Vagina (tissue), 2 donors: ENCODE measurements around the gene PAX7. TPM values are rescaled to one million over a fixed set of nuclear protein-coding genes. Genes with fewer than 3 reads are reported as not detected.

ENCODE experiments used
- DNase-seq, 2 donors: peaks; one replicate each; pipeline ENCODE4 v3.0.0-alpha.2; 2017; ENCODE audit errors: extremely low spot score in 2 of 2
- H3K27ac ChIP-seq: fragments of 200-600 bp; sonication (generic); one replicate; pipeline ENCODE4 v1.5.1; 2019
- H3K27me3 ChIP-seq: fragments of 200-600 bp; sonication (generic); one replicate; pipeline ENCODE4 v1.5.1; 2019
- H3K36me3 ChIP-seq, 2 donors: fragments of 200-600 bp; sonication (generic); one replicate each; pipeline ENCODE4 v1.5.1; 2017 to 2019
- H3K4me1 ChIP-seq: fragments of 200-600 bp; sonication (generic); one replicate; pipeline ENCODE4 v1.5.1; 2019
- H3K4me3 ChIP-seq, 2 donors: fragments of 200-600 bp; sonication (generic); 1 replicate in 1 of 2; 2 replicates in 1 of 2; pipeline ENCODE4 v1.5.1; 2016 to 2019
- H3K9me3 ChIP-seq: fragments of 200-600 bp; sonication (generic); one replicate; pipeline ENCODE4 v1.5.1; 2019
- CTCF ChIP-seq, 3 experiments: fragments of 450-650 bp in 2 of 3; fragments of 200-600 bp in 1 of 3; sonication (generic) in 1 of 3; IDR thresholded peaks; one replicate each; pipeline ENCODE4 v1.5.1; 2017 to 2019; ENCODE audit warnings: antibody characterized with exemption in 3 of 3, mild to moderate bottlenecking in 2 of 3, moderate library complexity in 2 of 3
- POLR2A ChIP-seq, 2 donors: fragments of 450-650 bp; IDR thresholded peaks; one replicate each; pipeline ENCODE4 v1.6.1; 2017; ENCODE audit warnings: antibody characterized with exemption in 2 of 2, mild to moderate bottlenecking in 2 of 2, moderate library complexity in 2 of 2
- POLR2AphosphoS5 ChIP-seq, 2 donors: sonication (generic); formaldehyde crosslinking; IDR thresholded peaks; one replicate each; pipeline ENCODE4 v1.9.0; 2017; ENCODE audit warnings: antibody characterized with exemption in 2 of 2, mild to moderate bottlenecking in 2 of 2, low read depth in 1 of 2; ENCODE audit not compliant: insufficient read depth in 1 of 2
- intact Hi-C: fragments of 100-400 bp; cut with DNase I; formaldehyde crosslinking; loops from one replicate; pipeline ENCODE4 v1.15.1; 2023
- total RNA-seq: library from RNA; depleted of rRNA; stranded (reverse); fragments of >200 nt; gene quantifications from one replicate; pipeline ENCODE4 v1.2.3, GENCODE V29; 2016

Gene PAX7
- total RNA-seq, 1 donor from 2014 or later = not detected

GRCh38 chr1:18611311-18611710 is 19.3 kb upstream of the PAX7 start:
- Histone ChIP-seq H3K9me3 (no peaks in the 10 kb centered on the region), H3K4me3 (no peak overlapping the region), H3K27ac (no peak overlapping the region), H3K27me3 (no peaks in the 10 kb centered on the region), H3K4me1 (no peaks in the 10 kb centered on the region), H3K36me3 (no peaks in the 10 kb centered on the region)
- intact Hi-C loops = no loop called here
- DNase-seq = no peak
- TF ChIP-seq CTCF (IDR thresholded peaks at IDR 0.05) (no peak), POLR2A (IDR thresholded peaks at IDR 0.05) (no peak), POLR2AphosphoS5 (IDR thresholded peaks at IDR 0.05; ENCODE audit: insufficient read depth in 1 of 2, low read depth in 1 of 2) (no peak)

- H3K4me3 ChIP-seq = no peak overlapping the region
- intact Hi-C loops = no loop called here
- H3K27ac ChIP-seq = no peak overlapping the region
- no peaks in the 10 kb centered on the region for H3K9me3 ChIP-seq
- no peaks in the 10 kb centered on the region for H3K4me1 ChIP-seq
- DNase-seq = no peak
- H3K36me3 ChIP-seq = no peaks in the 10 kb centered on the region
- H3K27me3 ChIP-seq = no peaks in the 10 kb centered on the region
- no peak for TF ChIP-seq POLR2A (IDR thresholded peaks at IDR 0.05)
- no peak for TF ChIP-seq CTCF (IDR thresholded peaks at IDR 0.05)
- no peak for TF ChIP-seq POLR2AphosphoS5 (IDR thresholded peaks at IDR 0.05; ENCODE audit: insufficient read depth in 1 of 2, low read depth in 1 of 2)
These were observed 18.6 kb upstream of the PAX7 start for GRCh38 chr1:18612073-18612472.

DNA sequence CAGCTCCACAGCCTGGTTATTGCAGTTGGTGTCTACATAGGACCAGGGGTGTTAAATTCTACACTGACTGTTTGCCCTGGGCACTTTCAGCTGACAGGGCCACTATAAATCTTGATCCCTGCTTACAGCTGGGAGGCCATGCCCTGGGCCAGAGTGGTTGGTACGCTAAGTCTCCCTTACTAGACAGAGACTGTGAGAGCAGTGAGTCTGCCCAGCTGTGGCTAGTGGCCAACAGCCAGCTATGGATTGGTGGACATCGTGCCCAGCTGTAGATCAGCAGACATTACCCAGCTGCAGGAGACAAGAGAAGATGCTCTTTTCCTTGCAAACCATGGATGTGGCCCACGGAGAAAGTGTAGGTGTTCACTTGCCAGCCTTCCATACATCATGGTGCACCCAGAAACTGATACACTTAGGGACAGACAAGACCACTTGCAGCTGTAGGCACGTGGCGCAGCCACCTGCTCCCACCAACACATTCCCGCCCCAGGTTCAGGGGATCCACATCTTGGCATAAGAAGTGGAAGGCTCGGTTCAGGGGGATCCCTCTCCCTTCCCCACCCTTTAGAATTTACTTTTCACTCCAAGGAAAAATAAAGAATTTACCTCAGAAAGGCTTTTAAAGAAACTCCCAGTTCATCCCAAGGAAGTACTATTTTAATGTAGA is 16.4 kb upstream of the PAX7 start:
- no peaks in the 10 kb centered on the region for H3K9me3 ChIP-seq
- TF ChIP-seq POLR2AphosphoS5 (IDR thresholded peaks at IDR 0.05; ENCODE audit: insufficient read depth in 1 of 2, low read depth in 1 of 2) (no peak), POLR2A (IDR thresholded peaks at IDR 0.05) (no peak), CTCF (IDR thresholded peaks at IDR 0.05) (no peak)
- no peak overlapping the region for H3K27ac ChIP-seq
- no peak for DNase-seq
- H3K36me3 ChIP-seq = no peaks in the 10 kb centered on the region
- no peak overlapping the region for H3K4me3 ChIP-seq
- intact Hi-C loops = no loop called here
- no peaks in the 10 kb centered on the region for H3K27me3 ChIP-seq
- H3K4me1 ChIP-seq = no peaks in the 10 kb centered on the region

DNA sequence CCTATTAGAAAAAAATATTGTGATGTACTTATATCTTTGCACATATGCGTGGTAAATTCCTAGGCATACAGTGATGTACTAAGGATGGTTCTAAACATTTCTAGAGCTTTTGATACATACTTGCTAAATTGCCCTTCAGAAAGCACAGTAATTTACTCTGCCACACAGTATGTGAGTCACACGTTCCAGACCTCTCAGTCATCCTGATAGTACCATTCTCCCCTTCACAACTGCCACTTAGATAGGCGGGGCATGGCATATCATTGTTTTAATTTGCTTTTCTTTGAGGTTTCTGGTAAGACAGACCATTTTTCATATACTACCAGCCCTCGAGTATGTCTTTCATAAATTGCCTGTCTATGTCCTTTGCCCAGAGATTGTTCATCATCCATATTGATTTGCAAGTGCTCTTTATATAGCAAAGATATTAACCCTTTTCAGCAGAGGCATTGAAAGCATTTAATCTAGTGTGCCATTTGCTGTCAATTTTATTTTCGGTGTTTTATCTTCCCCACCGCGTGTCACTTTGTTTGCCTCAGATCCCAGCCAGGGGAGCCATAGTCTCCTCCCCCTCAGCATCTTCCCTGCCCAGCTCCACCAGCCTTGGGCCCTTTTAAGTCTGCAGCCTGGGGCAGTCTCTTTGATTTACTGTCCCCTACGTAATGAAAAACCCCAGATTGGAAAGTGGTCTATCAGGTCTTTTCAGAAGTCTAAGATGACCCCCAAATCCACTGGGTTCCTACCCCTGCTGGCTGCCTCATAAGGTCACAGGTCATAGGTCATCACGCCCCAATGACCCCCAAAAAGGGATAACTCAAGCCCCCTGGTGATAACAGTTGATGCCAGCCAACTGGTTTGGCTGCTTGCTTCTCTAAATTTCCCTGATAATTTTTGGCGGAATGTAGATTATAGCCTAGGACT is 11.8 kb upstream of the PAX7 start:
- intact Hi-C loops = no loop called here
- no peaks in the 10 kb centered on the region for H3K27me3 ChIP-seq
- no peak overlapping the region for H3K27ac ChIP-seq
- H3K36me3 ChIP-seq = no peaks in the 10 kb centered on the region
- no peaks in the 10 kb centered on the region for H3K4me1 ChIP-seq
- TF ChIP-seq POLR2AphosphoS5 (IDR thresholded peaks at IDR 0.05; ENCODE audit: insufficient read depth in 1 of 2, low read depth in 1 of 2) (no peak), POLR2A (IDR thresholded peaks at IDR 0.05) (no peak), CTCF (IDR thresholded peaks at IDR 0.05) (no peak)
- H3K4me3 ChIP-seq = no peak overlapping the region
- H3K9me3 ChIP-seq = no peaks in the 10 kb centered on the region
- DNase-seq = no peak

- no peak for DNase-seq
- Histone ChIP-seq H3K4me1 (no peaks in the 10 kb centered on the region), H3K27me3 (no peaks in the 10 kb centered on the region), H3K27ac (no peak overlapping the region), H3K4me3 (no peak overlapping the region), H3K36me3 (no peaks in the 10 kb centered on the region), H3K9me3 (no peaks in the 10 kb centered on the region)
- intact Hi-C loops = no loop called here
- TF ChIP-seq POLR2A (IDR thresholded peaks at IDR 0.05) (no peak), POLR2AphosphoS5 (IDR thresholded peaks at IDR 0.05; ENCODE audit: insufficient read depth in 1 of 2, low read depth in 1 of 2) (no peak), CTCF (IDR thresholded peaks at IDR 0.05) (no peak)
These were observed 11.2 kb upstream of the PAX7 start for GRCh38 chr1:18619467-18619835.
